H9 (cell line): ENCODE measurements around the gene CWC25. TPM values are rescaled to one million over a fixed set of nuclear protein-coding genes. Genes with fewer than 3 reads are reported as not detected.
A peak's percentile ranks its signal among the peaks of the same experiment; 100 is the strongest.

Source experiments
- DNase-seq: peaks from one replicate; pipeline ENCODE4 v3.0.0-alpha.2; 2017
- H2AFZ ChIP-seq: one replicate; pipeline ENCODE4 v1.6.1; 2013; ENCODE audit warnings: mild to moderate bottlenecking, low read length, control low read depth, moderate library complexity
- H2AK5ac ChIP-seq: 2 replicates; pipeline ENCODE4 v1.6.1; 2013; ENCODE audit warnings: low read length, control low read depth, mixed read lengths; ENCODE audit not compliant: insufficient read length
- H2BK120ac ChIP-seq: one replicate; pipeline ENCODE4 v1.6.1; 2013; ENCODE audit warnings: low read depth, mild to moderate bottlenecking, low read length, control low read depth, inconsistent platforms; ENCODE audit not compliant: poor library complexity, severe bottlenecking
- H2BK12ac ChIP-seq: 2 replicates; pipeline ENCODE4 v1.6.1; 2013; ENCODE audit warnings: low read length, control low read depth, mixed read lengths, low read depth; ENCODE audit not compliant: insufficient read length
- H2BK15ac ChIP-seq: 2 replicates; pipeline ENCODE4 v1.6.1; 2013; ENCODE audit warnings: low read depth, low read length, control low read depth
- H2BK20ac ChIP-seq: one replicate; pipeline ENCODE4 v1.6.1; 2013; ENCODE audit warnings: low read depth, mild to moderate bottlenecking, low read length, control low read depth, inconsistent platforms; ENCODE audit not compliant: poor library complexity, severe bottlenecking
- H2BK5ac ChIP-seq: 2 replicates; pipeline ENCODE4 v1.6.1; 2013; ENCODE audit warnings: low read length, control low read depth, mixed read lengths; ENCODE audit not compliant: insufficient read length
- H3K14ac ChIP-seq: 2 replicates; pipeline ENCODE4 v1.6.1; 2013; ENCODE audit warnings: low read length, control low read depth; ENCODE audit not compliant: insufficient read depth
- H3K18ac ChIP-seq: 2 replicates; pipeline ENCODE4 v1.6.1; 2013; ENCODE audit warnings: low read depth, mild to moderate bottlenecking, mixed read lengths, low read length, control low read depth; ENCODE audit not compliant: insufficient read length
- H3K23ac ChIP-seq: 2 replicates; pipeline ENCODE4 v1.6.1; 2013; ENCODE audit warnings: low read length, control low read depth, mixed read lengths, low read depth; ENCODE audit not compliant: insufficient read length
- H3K23me2 ChIP-seq: 2 replicates; pipeline ENCODE4 v1.6.1; 2013; ENCODE audit warnings: low read depth, mild to moderate bottlenecking, mixed read lengths, low read length, control low read depth; ENCODE audit not compliant: insufficient read length, poor library complexity, severe bottlenecking
- H3K27ac ChIP-seq: 2 replicates; pipeline ENCODE4 v1.5.1; 2013; ENCODE audit warnings: low read length, control low read depth, mixed read lengths, low read depth; ENCODE audit not compliant: insufficient read length
- H3K27me3 ChIP-seq: 2 replicates; pipeline ENCODE4 v1.6.1; 2013; ENCODE audit warnings: low read length, control low read depth, inconsistent platforms; ENCODE audit not compliant: insufficient read depth
- H3K4ac ChIP-seq: 2 replicates; pipeline ENCODE4 v1.6.1; 2013; ENCODE audit warnings: low read depth, mild to moderate bottlenecking, control low read depth, inconsistent platforms, low read length, moderate library complexity
- H3K4me1 ChIP-seq: 2 replicates; pipeline ENCODE4 v1.6.1; 2013; ENCODE audit warnings: low read length, control low read depth, inconsistent platforms; ENCODE audit not compliant: insufficient read depth
- H3K4me2 ChIP-seq: 2 replicates; pipeline ENCODE4 v1.6.1; 2013; ENCODE audit warnings: low read length, control low read depth, mixed read lengths; ENCODE audit not compliant: insufficient read length, insufficient read depth
- H3K56ac ChIP-seq: 2 replicates; pipeline ENCODE4 v1.6.1; 2013; ENCODE audit warnings: low read depth, mild to moderate bottlenecking, mixed read lengths, low read length, control low read depth; ENCODE audit not compliant: insufficient read length
- H3K79me1 ChIP-seq: 2 replicates; pipeline ENCODE4 v1.6.1; 2013; ENCODE audit warnings: low read depth, mild to moderate bottlenecking, moderate library complexity, low read length, control low read depth, inconsistent platforms; ENCODE audit not compliant: insufficient read depth, poor library complexity, severe bottlenecking
- H3K79me2 ChIP-seq: 2 replicates; pipeline ENCODE4 v1.6.1; 2013; ENCODE audit warnings: low read length, control low read depth, inconsistent platforms; ENCODE audit not compliant: insufficient read depth
- H3K9ac ChIP-seq: 2 replicates; pipeline ENCODE4 v1.6.1; 2013; ENCODE audit warnings: low read length, control low read depth, mixed read lengths; ENCODE audit not compliant: insufficient read length; ENCODE audit errors: extremely low read depth
- H3K9me3 ChIP-seq: one replicate; pipeline ENCODE4 v1.6.1; 2013; ENCODE audit warnings: low read depth, low read length, inconsistent platforms; ENCODE audit not compliant: control insufficient read depth
- H3T11ph ChIP-seq: one replicate; pipeline ENCODE4 v1.6.1; 2013; ENCODE audit warnings: mild to moderate bottlenecking, low read length, control low read depth, inconsistent platforms
- H4K20me1 ChIP-seq: one replicate; pipeline ENCODE4 v1.6.1; 2013; ENCODE audit not compliant: control insufficient read depth, insufficient read length, insufficient read depth
- H4K5ac ChIP-seq: 2 replicates; pipeline ENCODE4 v1.6.1; 2013; ENCODE audit warnings: low read depth, mild to moderate bottlenecking, mixed read lengths, low read length, control low read depth; ENCODE audit not compliant: insufficient read length
- H4K8ac ChIP-seq: replicated peaks from 2 replicates; pipeline ENCODE4 v1.6.1; 2013; ENCODE audit warnings: low read length, control low read depth, mixed read lengths, low read depth; ENCODE audit not compliant: insufficient read length
- H4K91ac ChIP-seq: 2 replicates; pipeline ENCODE4 v1.6.1; 2013; ENCODE audit warnings: low read depth, mild to moderate bottlenecking, moderate library complexity, mixed read lengths, low read length, control low read depth; ENCODE audit not compliant: insufficient read length
- H3K27ac Mint-ChIP-seq, 3 experiments: 2 replicates in 2 of 3; 3 replicates in 1 of 3; pipeline ENCODE4 v1.8.0; 2020 to 2021; ENCODE audit warnings: mixed read lengths in 3 of 3, mild to moderate bottlenecking in 1 of 3, moderate library complexity in 1 of 3
- H3K27me3 Mint-ChIP-seq: 2 replicates; pipeline ENCODE4 v1.8.0; 2021; ENCODE audit warnings: low read depth, mild to moderate bottlenecking, moderate library complexity, mixed read lengths
- H3K36me3 Mint-ChIP-seq, 3 experiments: 2 replicates in 2 of 3; 3 replicates in 1 of 3; pipeline ENCODE4 v1.8.0; 2020 to 2021; ENCODE audit warnings: low read depth in 3 of 3, mixed read lengths in 3 of 3; ENCODE audit not compliant: insufficient read depth in 1 of 3
- H3K4me1 Mint-ChIP-seq, 2 experiments: 2 replicates each; pipeline ENCODE4 v1.8.0; 2020; ENCODE audit warnings: mixed read lengths in 2 of 2
- H3K4me3 Mint-ChIP-seq, 2 experiments: 2 replicates in 1 of 2; 3 replicates in 1 of 2; pipeline ENCODE4 v1.8.0; 2020 to 2021; ENCODE audit warnings: mild to moderate bottlenecking in 2 of 2, mixed read lengths in 2 of 2, moderate library complexity in 1 of 2
- H3K9me3 Mint-ChIP-seq, 2 experiments: 2 replicates in 1 of 2; 3 replicates in 1 of 2; pipeline ENCODE4 v1.8.0; 2020; ENCODE audit warnings: mild to moderate bottlenecking in 2 of 2, mixed read lengths in 2 of 2, moderate library complexity in 1 of 2
- CTCF ChIP-seq: fragments of 200-600 bp; sonication (generic); conservative IDR thresholded peaks from 3 replicates; pipeline ENCODE4 v1.8.0; 2021; ENCODE audit warnings: antibody characterized with exemption, mild to moderate bottlenecking
- WGBS: extraction: QIAGEN DNeasy Blood & Tissue Kit; methylation state at CpG from one replicate; pipeline ENCODE4 v1.1.7; 2013; ENCODE audit warnings: missing lambda C conversion rate, low lambda C conversion rate, mixed read lengths; ENCODE audit not compliant: insufficient read length; ENCODE audit errors: extremely low coverage; 5-methylcytosine and 5-hydroxymethylcytosine counted together
- total RNA-seq: library from RNA; stranded (reverse); gene quantifications from 2 replicates; pipeline ENCODE4 v1.2.1, GENCODE V29; 2021

Gene CWC25
- total RNA-seq, 1 experiment from 2014 or later = 15.9 TPM

- peak overlapping the region; percentile 74; the same call in 1 of the 2 replicates for H3K14ac ChIP-seq
- H2BK5ac ChIP-seq = no peak overlapping the region
- H2BK120ac ChIP-seq = no peak overlapping the region
- peaks cover 6% of the 10 kb centered on the region; the same call in 1 of the 2 replicates for H3K79me2 ChIP-seq
- no peak overlapping the region for H2AFZ ChIP-seq
- H2BK12ac ChIP-seq = no peak overlapping the region
- H3K9ac ChIP-seq = peak overlapping the region; percentile 73
- H3K9me3 ChIP-seq = no peaks in the 10 kb centered on the region
- H3K27ac ChIP-seq = no peak overlapping the region
- peaks cover 17 to 25% (median 25%) of the 10 kb centered on the region in 3 experiments for H3K36me3 Mint-ChIP-seq
- WGBS = no CpG with 5 or more reads among the region's 44 CpGs
- H4K91ac ChIP-seq = no peak overlapping the region
- H3K27ac Mint-ChIP-seq = peak overlapping the region; percentile 88 to 98 (median 98)
- peaks cover 11% of the 10 kb centered on the region for H3K27me3 Mint-ChIP-seq
- no peak overlapping the region for H4K5ac ChIP-seq
- no peak overlapping the region for H2BK20ac ChIP-seq
- H3K23me2 ChIP-seq = peaks cover 33% of the 10 kb centered on the region
- no peaks in the 10 kb centered on the region for H3K4me1 ChIP-seq
- no peak overlapping the region for H2AK5ac ChIP-seq
- H3T11ph ChIP-seq = no peak overlapping the region
- no peaks in the 10 kb centered on the region for H3K27me3 ChIP-seq
- no peak overlapping the region for H2BK15ac ChIP-seq
- H3K23ac ChIP-seq = no peak overlapping the region
- H3K4me1 Mint-ChIP-seq = peaks cover 20 to 21% of the 10 kb centered on the region in 2 experiments
- TF ChIP-seq CTCF = no peak
- H4K20me1 ChIP-seq = no peaks in the 10 kb centered on the region
- no peak overlapping the region for H3K4ac ChIP-seq
- H3K56ac ChIP-seq = no peak overlapping the region
- peak overlapping the region; percentile 97 for H3K4me3 Mint-ChIP-seq
- H3K79me1 ChIP-seq = no peaks in the 10 kb centered on the region
- H3K18ac ChIP-seq = peak overlapping the region; percentile 68
- DNase-seq = peak; percentile 87
- H3K4me2 ChIP-seq = peak overlapping the region; percentile 98
- H3K9me3 Mint-ChIP-seq = peaks cover 0 to 3% of the 10 kb centered on the region in 2 experiments; a peak in 2 of 5 replicates
- H4K8ac ChIP-seq = no peak overlapping the region
Measured at GRCh38 chr17:38751808-38752307, 73.3 kb downstream of the CWC25 start.
